Skeletal muscle tissue (tissue), 4 donors: ENCODE data around the gene IKBKE. TPM values are rescaled to one million over a fixed set of nuclear protein-coding genes. Genes with fewer than 3 reads are reported as not detected.

Experiments
- H3K27ac ChIP-seq: one replicate; pipeline ENCODE4 v1.7.0; 2013; ENCODE audit warnings: mild to moderate bottlenecking, low read depth, low read length, inconsistent platforms
- H3K27me3 ChIP-seq, 3 donors: one replicate each; pipeline ENCODE4 v1.7.0; 2013; ENCODE audit warnings: low read length in 3 of 3; ENCODE audit not compliant: control insufficient read depth in 3 of 3, insufficient read depth in 3 of 3
- H3K36me3 ChIP-seq, 3 donors: one replicate each; pipeline ENCODE4 v1.7.0; 2013; ENCODE audit warnings: low read length in 3 of 3; ENCODE audit not compliant: control insufficient read depth in 3 of 3, insufficient read depth in 3 of 3
- H3K4me1 ChIP-seq, 3 donors: one replicate each; pipeline ENCODE4 v1.7.0; 2013; ENCODE audit warnings: low read length in 3 of 3, mild to moderate bottlenecking in 3 of 3; ENCODE audit not compliant: control insufficient read depth in 3 of 3, insufficient read depth in 3 of 3
- H3K4me3 ChIP-seq, 3 donors: one replicate each; pipeline ENCODE4 v1.7.0; 2013; ENCODE audit warnings: low read length in 3 of 3
- H3K9ac ChIP-seq, 3 donors: one replicate each; pipeline ENCODE4 v1.7.0; 2013; ENCODE audit warnings: low read length in 3 of 3, mild to moderate bottlenecking in 3 of 3, moderate library complexity in 2 of 3, low read depth in 1 of 3
- H3K9me3 ChIP-seq, 3 donors: one replicate each; pipeline ENCODE4 v1.7.0; 2013; ENCODE audit warnings: low read length in 3 of 3; ENCODE audit not compliant: control insufficient read depth in 3 of 3
- total RNA-seq: library from RNA; depleted of rRNA; stranded (reverse); fragments of >200 nt; gene quantifications from one replicate; pipeline ENCODE4 v1.2.3, GENCODE V29; 2014
- donor health status: Osteomylitis.

Gene IKBKE
- total RNA-seq, 1 donor from 2014 or later = 2.6 TPM

GRCh38 chr1:206441336-206441967, 28.8 kb upstream of the IKBKE start:
- Histone ChIP-seq H3K4me3 (no peak overlapping the region), H3K27me3 (no peaks in the 10 kb centered on the region), H3K27ac (no peak overlapping the region), H3K36me3 (peaks cover 10 to 21% (median 12%) of the 10 kb centered on the region in 3 donors), H3K4me1 (peaks cover 16 to 22% (median 21%) of the 10 kb centered on the region in 3 donors), H3K9ac (no peak overlapping the region), H3K9me3 (no peaks in the 10 kb centered on the region)

- peaks cover 10 to 20% (median 12%) of the 10 kb centered on the region in 3 donors for H3K36me3 ChIP-seq
- peaks cover 16 to 22% (median 21%) of the 10 kb centered on the region in 3 donors for H3K4me1 ChIP-seq
Observed at GRCh38 chr1:206442101-206442500, 28.2 kb upstream of the IKBKE start.

GRCh38 chr1:206445116-206445515, 25.2 kb upstream of the IKBKE start:
- H3K4me3 ChIP-seq = no peak overlapping the region
- peaks cover 3 to 27% (median 10%) of the 10 kb centered on the region in 3 donors for H3K36me3 ChIP-seq
- no peak overlapping the region for H3K9ac ChIP-seq
- no peaks in the 10 kb centered on the region for H3K9me3 ChIP-seq
- H3K27me3 ChIP-seq = no peaks in the 10 kb centered on the region
- peak overlapping the region; percentile 63 for H3K27ac ChIP-seq
- H3K4me1 ChIP-seq = peaks cover 16 to 22% (median 21%) of the 10 kb centered on the region in 3 donors

More at GRCh38 chr1:206442101-206442500, 28.2 kb upstream of the IKBKE start:
- Histone ChIP-seq H3K27ac (no peak overlapping the region), H3K4me3 (no peak overlapping the region), H3K27me3 (no peaks in the 10 kb centered on the region), H3K9me3 (no peaks in the 10 kb centered on the region), H3K9ac (no peak overlapping the region)

- Histone ChIP-seq H3K27me3 (no peaks in the 10 kb centered on the region), H3K4me1 (peaks cover 16 to 22% (median 21%) of the 10 kb centered on the region in 3 donors), H3K9ac (no peak overlapping the region), H3K4me3 (no peak overlapping the region), H3K9me3 (no peaks in the 10 kb centered on the region), H3K36me3 (peaks cover 3 to 30% (median 10%) of the 10 kb centered on the region in 3 donors), H3K27ac (peak overlapping the region; percentile 63)
Observed at GRCh38 chr1:206445911-206446356, 24.3 kb upstream of the IKBKE start.

DNA sequence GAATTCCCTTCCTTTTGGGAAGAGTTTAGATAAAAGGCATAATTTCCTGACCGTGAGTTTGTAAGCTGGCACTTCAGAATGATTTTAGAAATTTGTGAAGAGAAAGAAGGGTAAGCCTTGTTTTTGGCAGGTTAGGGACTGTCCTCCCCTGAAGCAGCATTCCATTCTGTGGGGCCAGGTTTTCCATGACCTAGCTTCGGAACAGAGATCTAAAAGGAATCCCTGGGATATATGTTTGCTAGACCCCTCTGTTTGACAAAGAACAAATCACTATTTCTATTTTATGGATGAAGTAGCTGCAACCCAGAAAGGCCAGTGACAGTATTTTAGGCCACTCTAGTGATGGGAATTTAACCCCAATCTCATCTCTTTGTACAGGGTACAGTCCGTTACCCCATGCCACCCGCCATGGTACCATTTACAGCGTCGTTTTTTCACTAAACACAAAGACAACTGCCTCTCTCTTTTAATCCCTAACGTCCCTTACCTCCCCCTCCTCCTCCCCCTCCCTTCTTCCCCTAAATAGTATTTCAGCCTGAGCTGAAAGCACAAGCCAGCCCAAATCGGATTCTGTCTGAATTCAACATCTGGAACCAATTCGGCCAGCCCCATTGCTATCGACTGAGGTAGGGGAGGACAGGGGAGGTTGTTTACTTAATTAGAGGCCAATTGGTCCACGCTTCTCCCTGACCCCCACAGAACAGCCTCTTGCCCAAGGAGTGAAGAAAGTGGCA, 23.4 kb upstream of the IKBKE start:
- Histone ChIP-seq H3K27ac (no peak overlapping the region), H3K36me3 (peaks cover 0 to 34% (median 11%) of the 10 kb centered on the region in 3 donors), H3K4me1 (peaks cover 16 to 22% (median 21%) of the 10 kb centered on the region in 3 donors)

DNA sequence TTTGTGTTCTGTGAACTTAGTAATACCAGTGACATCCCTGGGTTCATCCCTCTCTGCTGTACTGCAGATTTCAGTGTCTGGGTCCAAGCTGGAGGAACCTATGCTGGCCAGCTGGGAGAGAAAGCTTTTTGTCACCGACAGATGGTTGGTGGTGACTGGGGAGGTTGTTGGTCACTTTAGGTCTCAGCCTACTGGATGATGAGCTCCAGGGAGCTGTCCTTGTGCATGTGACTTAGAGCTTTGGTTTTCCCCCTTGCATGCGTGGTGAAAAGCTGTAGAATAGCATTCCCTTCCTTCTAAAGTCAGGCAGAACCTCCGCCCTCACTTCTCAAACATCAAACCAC, 22.9 kb upstream of the IKBKE start:
- no peaks in the 10 kb centered on the region for H3K9me3 ChIP-seq
- no peaks in the 10 kb centered on the region for H3K27me3 ChIP-seq
- H3K36me3 ChIP-seq = peaks cover 0 to 33% (median 11%) of the 10 kb centered on the region in 3 donors
- no peak overlapping the region for H3K9ac ChIP-seq
- no peak overlapping the region for H3K4me3 ChIP-seq
- no peak overlapping the region for H3K27ac ChIP-seq
- peaks cover 16 to 22% (median 21%) of the 10 kb centered on the region in 3 donors for H3K4me1 ChIP-seq

More for the DNA sequence above, 23.4 kb upstream of the IKBKE start:
- Histone ChIP-seq H3K9ac (no peak overlapping the region), H3K4me3 (no peak overlapping the region), H3K27me3 (no peaks in the 10 kb centered on the region), H3K9me3 (no peaks in the 10 kb centered on the region)

GRCh38 chr1:206447792-206448191, 22.5 kb upstream of the IKBKE start:
- no peak overlapping the region for H3K9ac ChIP-seq
- H3K27ac ChIP-seq = no peak overlapping the region
- H3K4me3 ChIP-seq = no peak overlapping the region
- peaks cover 16 to 22% (median 21%) of the 10 kb centered on the region in 3 donors for H3K4me1 ChIP-seq
- H3K36me3 ChIP-seq = peaks cover 0 to 33% (median 11%) of the 10 kb centered on the region in 3 donors
- no peaks in the 10 kb centered on the region for H3K9me3 ChIP-seq
- H3K27me3 ChIP-seq = no peaks in the 10 kb centered on the region

DNA sequence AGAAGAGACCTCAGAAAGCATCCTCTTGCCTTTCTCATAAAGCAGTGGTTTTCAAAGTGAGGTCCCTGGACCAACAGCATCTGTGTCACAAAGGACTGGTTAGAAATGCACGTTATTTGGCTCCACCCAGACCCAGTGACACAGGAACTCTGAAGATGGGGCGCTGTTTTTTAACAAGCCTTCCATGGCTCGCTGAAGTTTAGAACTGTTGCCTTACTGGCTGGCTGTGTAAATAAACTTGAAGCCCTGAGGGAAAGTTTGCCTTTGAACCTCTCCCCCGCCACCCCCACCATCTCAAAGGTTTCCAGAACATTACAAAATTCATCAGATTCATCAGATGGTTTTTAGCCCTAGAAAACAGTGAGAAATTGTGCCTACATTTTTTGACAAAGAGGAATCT, 21.8 kb upstream of the IKBKE start:
- Histone ChIP-seq H3K4me1 (peaks cover 16 to 22% (median 21%) of the 10 kb centered on the region in 3 donors), H3K9me3 (no peaks in the 10 kb centered on the region), H3K9ac (no peak overlapping the region), H3K27me3 (no peaks in the 10 kb centered on the region), H3K4me3 (no peak overlapping the region), H3K36me3 (peaks cover 0 to 39% (median 11%) of the 10 kb centered on the region in 3 donors), H3K27ac (no peak overlapping the region)

DNA sequence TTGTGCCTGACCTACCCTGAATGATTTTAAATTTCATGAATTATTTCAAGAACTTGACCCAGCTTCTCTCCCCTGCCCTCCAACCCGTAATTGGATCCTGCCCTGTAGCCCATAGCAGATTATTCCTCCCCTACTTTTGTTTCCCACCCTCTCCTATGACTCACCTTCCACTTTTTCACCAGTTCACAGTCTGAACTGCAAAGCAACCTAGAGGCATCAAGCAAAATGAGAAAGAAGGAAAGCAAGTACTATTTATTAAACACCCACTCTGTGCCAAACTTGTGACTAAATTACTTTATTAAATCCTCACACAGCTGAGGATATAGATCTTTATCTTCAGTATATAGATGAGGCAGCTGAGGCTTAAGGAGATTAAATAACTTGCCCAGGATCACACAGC, 20.7 kb upstream of the IKBKE start:
- no peak overlapping the region for H3K9ac ChIP-seq
- H3K9me3 ChIP-seq = no peaks in the 10 kb centered on the region
- H3K4me3 ChIP-seq = no peak overlapping the region
- H3K4me1 ChIP-seq = peaks cover 16 to 18% (median 18%) of the 10 kb centered on the region in 3 donors
- peaks cover 0 to 48% (median 13%) of the 10 kb centered on the region in 3 donors for H3K36me3 ChIP-seq
- H3K27me3 ChIP-seq = no peaks in the 10 kb centered on the region
- H3K27ac ChIP-seq = no peak overlapping the region

DNA sequence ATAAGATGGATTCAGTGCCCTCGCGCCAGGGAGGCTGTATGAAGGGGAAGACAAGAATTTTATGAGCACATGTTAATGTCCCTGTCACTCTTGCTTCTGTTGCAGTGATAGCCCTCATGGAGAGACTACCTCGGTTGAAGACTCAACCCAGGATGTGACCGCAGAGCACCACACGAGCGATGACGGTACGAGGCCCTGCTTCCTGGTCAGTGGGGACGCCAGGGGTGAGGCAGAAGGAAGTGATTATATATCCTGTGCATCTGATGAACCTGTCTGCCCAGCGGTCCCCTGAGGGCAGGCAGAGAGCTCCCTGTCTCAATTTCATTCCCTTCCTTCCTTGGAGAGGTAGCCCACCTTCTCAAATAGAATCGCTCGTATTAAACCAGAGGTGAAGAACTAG, 20.0 kb upstream of the IKBKE start:
- Histone ChIP-seq H3K27ac (no peak overlapping the region), H3K9ac (no peak overlapping the region), H3K4me3 (no peak overlapping the region), H3K36me3 (peaks cover 3 to 55% (median 16%) of the 10 kb centered on the region in 3 donors), H3K9me3 (no peaks in the 10 kb centered on the region), H3K27me3 (no peaks in the 10 kb centered on the region), H3K4me1 (peaks cover 9 to 11% (median 10%) of the 10 kb centered on the region in 3 donors)
